PC-3 (cell line): ENCODE results near the gene PSMF1.

Experiments
- CTCF ChIP-seq: fragments of 300-600 bp; sonication (generic); conservative IDR thresholded peaks from 2 replicates; pipeline ENCODE4 v1.5.1; 2017; ENCODE audit warnings: antibody characterized with exemption, low read depth, mild to moderate bottlenecking, low read length
- EZH2 ChIP-seq: fragments of 300-600 bp; sonication (generic); IDR thresholded peaks from one replicate; pipeline ENCODE4 v1.6.1; 2017; ENCODE audit warnings: antibody characterized with exemption, mild to moderate bottlenecking, low read length; ENCODE audit not compliant: unreplicated experiment
- EZH2phosphoT487 ChIP-seq: fragments of 300-600 bp; sonication (generic); IDR thresholded peaks from 2 replicates; pipeline ENCODE4 v1.6.1; 2018; ENCODE audit warnings: mild to moderate bottlenecking, antibody characterized with exemption, low read length, borderline replicate concordance

DNA sequence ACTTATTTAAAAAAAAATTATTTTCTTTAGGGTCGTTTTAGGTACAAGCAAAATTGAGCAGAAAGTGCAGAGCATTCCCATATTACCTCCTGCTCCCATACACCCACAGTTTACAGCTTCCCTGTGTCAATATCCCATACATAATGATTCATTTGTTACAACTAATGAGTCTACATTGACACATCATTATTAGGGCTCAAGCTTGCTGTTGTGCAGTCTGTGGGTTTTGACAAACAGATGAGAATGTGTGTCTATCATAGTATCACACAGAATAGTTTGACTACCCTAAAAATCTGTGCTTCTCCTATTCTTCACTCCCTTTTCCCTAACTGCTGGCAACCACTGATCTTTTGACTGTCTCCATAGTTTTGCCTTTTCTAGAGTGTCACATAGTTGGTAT, 9.4 kb downstream of the PSMF1 start:
- TF ChIP-seq CTCF (no peak), EZH2 (no peak), EZH2phosphoT487 (no peak)
